SH-SY5Y (cell line): ENCODE results near the gene RBMS2.

Experiments used
- GATA2 ChIP-seq: IDR thresholded peaks from 2 replicates; pipeline ENCODE4 v1.6.1; 2011; ENCODE audit warnings: mild to moderate bottlenecking, low read depth, low read length
- GATA3 ChIP-seq: IDR thresholded peaks from 2 replicates; pipeline ENCODE4 v1.6.1; 2011; ENCODE audit warnings: low read depth, mild to moderate bottlenecking, low read length, moderate library complexity

DNA sequence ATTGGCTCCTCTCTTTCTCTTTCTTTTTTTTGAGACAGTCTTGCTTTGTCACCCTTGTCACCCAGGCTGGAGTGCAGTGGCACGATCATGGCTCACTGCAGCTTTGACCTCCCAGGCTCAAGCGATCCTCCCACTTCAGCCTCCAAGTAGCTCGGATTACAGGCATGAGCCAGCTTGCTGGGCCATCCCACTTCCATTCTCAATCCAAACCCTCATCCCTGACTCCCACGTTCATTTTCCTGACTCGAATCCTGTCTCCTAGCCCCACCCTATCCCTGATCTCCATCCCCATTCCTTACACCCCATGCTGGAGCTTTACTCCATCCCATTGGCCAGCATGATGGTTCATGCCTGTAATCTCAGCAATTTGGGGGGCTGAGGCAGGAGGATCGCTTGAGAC lies 45.5 kb upstream of the RBMS2 start:
- TF ChIP-seq GATA2 = no peak
- TF ChIP-seq GATA3 = no peak
